OCI-LY7 (cell line): ENCODE results near the gene GPR15.

Source experiments
- CTCF ChIP-seq: fragments of 200-600 bp; sonication (generic); conservative IDR thresholded peaks from 2 replicates; pipeline ENCODE4 v1.5.1; 2014; ENCODE audit warnings: mild to moderate bottlenecking, antibody characterized with exemption, low read length, moderate library complexity, mixed read lengths
- EZH2phosphoT487 ChIP-seq: fragments of 200-600 bp; sonication (generic); IDR thresholded peaks from 2 replicates; pipeline ENCODE4 v1.6.1; 2018; ENCODE audit warnings: low read depth, borderline replicate concordance, mild to moderate bottlenecking, mixed run types, antibody characterized with exemption, low read length, moderate library complexity, mixed read lengths

- TF ChIP-seq CTCF (no peak), EZH2phosphoT487 (no peak)
Measured at GRCh38 chr3:98551236-98551635, 19.5 kb downstream of the GPR15 start.
